Stomach (tissue), 4 donors: ENCODE results near the gene AGT.

Experiments used
- CTCF ChIP-seq, 7 experiments: fragments of 450-650 bp in 4 of 7; fragments of 200-600 bp in 3 of 7; sonication (generic) in 3 of 7; IDR thresholded peaks; one replicate each; pipeline ENCODE4 v1.5.1; 2016 to 2019; ENCODE audit warnings: antibody characterized with exemption in 7 of 7, control low read depth in 2 of 7, mild to moderate bottlenecking in 1 of 7
- EP300 ChIP-seq: sonication (generic); formaldehyde crosslinking; IDR thresholded peaks from one replicate; pipeline ENCODE4 v1.6.1; 2017; ENCODE audit warnings: antibody characterized with exemption
- POLR2A ChIP-seq, 4 donors: fragments of 450-650 bp; IDR thresholded peaks; one replicate each; pipeline ENCODE4 v1.6.1; 2016; ENCODE audit warnings: antibody characterized with exemption in 4 of 4, control low read depth in 2 of 4, mild to moderate bottlenecking in 1 of 4, moderate library complexity in 1 of 4

GRCh38 chr1:230747890-230748800 is 34.2 kb upstream of the AGT start:
- TF ChIP-seq EP300 (no peak), CTCF (IDR thresholded peaks at IDR 0.05) (no peak), POLR2A (IDR thresholded peaks at IDR 0.05) (no peak)
